GM12872 (cell line): Measurements from ENCODE around the gene CANT1.

Source experiments
- CTCF ChIP-seq: IDR thresholded peaks from 3 replicates; pipeline ENCODE4 v1.5.1; 2011; ENCODE audit warnings: low read depth, mild to moderate bottlenecking, low read length, moderate library complexity; ENCODE audit not compliant: insufficient read depth

The CANT1 gene

GRCh38 chr17:79041041-79041570, 31.5 kb upstream of the CANT1 start:
- TF ChIP-seq CTCF: no peak

GRCh38 chr17:79039886-79040285, 30.3 kb upstream of the CANT1 start:
- TF ChIP-seq CTCF: no peak

- TF ChIP-seq CTCF: no peak
Observed at GRCh38 chr17:79039171-79039570, 29.6 kb upstream of the CANT1 start.

GRCh38 chr17:79038545-79039135, 29.1 kb upstream of the CANT1 start:
- TF ChIP-seq CTCF: no peak

GRCh38 chr17:79036596-79036995, 27.0 kb upstream of the CANT1 start:
- no peak for TF ChIP-seq CTCF

GRCh38 chr17:79036181-79036580, 26.6 kb upstream of the CANT1 start:
- TF ChIP-seq CTCF: no peak

GRCh38 chr17:79035686-79036085, 26.1 kb upstream of the CANT1 start:
- no peak for TF ChIP-seq CTCF
